ENCODE results near the gene JADE2. TPM values are rescaled to one million over a fixed set of nuclear protein-coding genes. Genes with fewer than 3 reads are reported as not detected.
A peak's percentile ranks its signal among the peaks of the same experiment; 100 is the strongest.

The JADE2 gene
- polyA plus RNA-seq, 3 donors, result 2.1 to 10.2 (median 3.1) TPM

DNA sequence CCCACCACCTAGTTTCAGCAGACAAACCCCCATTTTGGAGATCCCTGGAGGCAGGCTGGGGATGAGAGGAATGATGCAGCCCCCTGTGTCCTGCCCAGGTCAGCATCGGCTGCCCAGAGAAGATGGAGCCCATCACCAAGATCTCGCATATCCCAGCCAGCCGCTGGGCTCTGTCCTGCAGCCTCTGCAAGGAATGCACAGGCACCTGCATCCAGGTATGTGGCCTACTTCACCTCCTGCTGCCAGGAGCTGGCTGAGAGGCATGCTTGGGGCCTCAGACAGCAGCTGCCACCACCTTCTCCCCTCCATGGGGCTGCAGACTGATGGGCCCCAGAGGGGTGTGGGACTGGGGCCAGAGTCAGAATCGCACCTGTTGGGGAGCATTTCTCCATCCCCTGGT, 38.9 kb downstream of the JADE2 start:
- no peaks in the 10 kb centered on the region for H3K9me3 Mint-ChIP-seq
- Histone ChIP-seq H3K36me3 (replicated peaks in 1 of 2; ENCODE audit: control insufficient read depth in 1 of 2, insufficient read depth in 2 of 2, low read length in 2 of 2) (peaks cover 51 to 83% of the 10 kb centered on the region in 2 donors), H3K9ac (ENCODE audit: insufficient read depth, low read length, poor library complexity, severe bottlenecking) (no peak overlapping the region), H3K4me3 (replicated peaks in 1 of 3; ENCODE audit: low read depth in 2 of 3, low read length in 3 of 3) (no peak overlapping the region), H3K9me3 (replicated peaks in 1 of 2; ENCODE audit: control insufficient read depth in 1 of 2, insufficient read depth in 1 of 2, low read length in 2 of 2) (no peaks in the 10 kb centered on the region), H3K4me2 (replicated peaks; ENCODE audit: extremely low read depth, low read length, poor library complexity, severe bottlenecking) (no peak overlapping the region), H3K27ac (ENCODE audit: low read depth in 1 of 2, low read length in 2 of 2) (no peak overlapping the region), H4K20me1 (ENCODE audit: insufficient read depth, low read length) (peaks cover 6% of the 10 kb centered on the region), H2AFZ (ENCODE audit: insufficient read depth, low read depth, low read length, poor library complexity, severe bottlenecking) (no peak overlapping the region), H3K4me1 (ENCODE audit: control insufficient read depth in 1 of 2, insufficient read depth in 2 of 2, low read length in 2 of 2) (peaks cover 17 to 21% of the 10 kb centered on the region in 2 donors), H3K79me2 (ENCODE audit: insufficient read depth, low read length) (no peaks in the 10 kb centered on the region), H3K27me3 (ENCODE audit: control insufficient read depth in 2 of 2, insufficient read depth in 2 of 2, low read length in 2 of 2) (no peaks in the 10 kb centered on the region)
- no peak overlapping the region for H3K4me3 Mint-ChIP-seq
- H3K27ac Mint-ChIP-seq, result peak overlapping the region in 2 of 7 donors; percentile 13 to 42
- DNase-seq, result no peak
- WGBS (ENCODE audit: insufficient coverage), result 97% methylated on average over 3 of the region's 4 CpGs
- TF ChIP-seq, protein P1, sequence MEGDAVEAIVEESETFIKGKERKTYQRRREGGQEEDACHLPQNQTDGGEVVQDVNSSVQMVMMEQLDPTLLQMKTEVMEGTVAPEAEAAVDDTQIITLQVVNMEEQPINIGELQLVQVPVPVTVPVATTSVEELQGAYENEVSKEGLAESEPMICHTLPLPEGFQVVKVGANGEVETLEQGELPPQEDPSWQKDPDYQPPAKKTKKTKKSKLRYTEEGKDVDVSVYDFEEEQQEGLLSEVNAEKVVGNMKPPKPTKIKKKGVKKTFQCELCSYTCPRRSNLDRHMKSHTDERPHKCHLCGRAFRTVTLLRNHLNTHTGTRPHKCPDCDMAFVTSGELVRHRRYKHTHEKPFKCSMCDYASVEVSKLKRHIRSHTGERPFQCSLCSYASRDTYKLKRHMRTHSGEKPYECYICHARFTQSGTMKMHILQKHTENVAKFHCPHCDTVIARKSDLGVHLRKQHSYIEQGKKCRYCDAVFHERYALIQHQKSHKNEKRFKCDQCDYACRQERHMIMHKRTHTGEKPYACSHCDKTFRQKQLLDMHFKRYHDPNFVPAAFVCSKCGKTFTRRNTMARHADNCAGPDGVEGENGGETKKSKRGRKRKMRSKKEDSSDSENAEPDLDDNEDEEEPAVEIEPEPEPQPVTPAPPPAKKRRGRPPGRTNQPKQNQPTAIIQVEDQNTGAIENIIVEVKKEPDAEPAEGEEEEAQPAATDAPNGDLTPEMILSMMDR (IDR thresholded peaks at IDR 0.05), result no peak
- intact Hi-C loops (cut with micrococcal nuclease), result no loop called here
- H3K36me3 Mint-ChIP-seq, result peaks cover 63 to 69% of the 10 kb centered on the region in 2 donors
- peaks cover 18% of the 10 kb centered on the region for H3K4me1 Mint-ChIP-seq
- peaks cover 0 to 2% (median 0%) of the 10 kb centered on the region in 3 donors for H3K27me3 Mint-ChIP-seq (ENCODE audit: low read depth in 3 of 3)

DNA sequence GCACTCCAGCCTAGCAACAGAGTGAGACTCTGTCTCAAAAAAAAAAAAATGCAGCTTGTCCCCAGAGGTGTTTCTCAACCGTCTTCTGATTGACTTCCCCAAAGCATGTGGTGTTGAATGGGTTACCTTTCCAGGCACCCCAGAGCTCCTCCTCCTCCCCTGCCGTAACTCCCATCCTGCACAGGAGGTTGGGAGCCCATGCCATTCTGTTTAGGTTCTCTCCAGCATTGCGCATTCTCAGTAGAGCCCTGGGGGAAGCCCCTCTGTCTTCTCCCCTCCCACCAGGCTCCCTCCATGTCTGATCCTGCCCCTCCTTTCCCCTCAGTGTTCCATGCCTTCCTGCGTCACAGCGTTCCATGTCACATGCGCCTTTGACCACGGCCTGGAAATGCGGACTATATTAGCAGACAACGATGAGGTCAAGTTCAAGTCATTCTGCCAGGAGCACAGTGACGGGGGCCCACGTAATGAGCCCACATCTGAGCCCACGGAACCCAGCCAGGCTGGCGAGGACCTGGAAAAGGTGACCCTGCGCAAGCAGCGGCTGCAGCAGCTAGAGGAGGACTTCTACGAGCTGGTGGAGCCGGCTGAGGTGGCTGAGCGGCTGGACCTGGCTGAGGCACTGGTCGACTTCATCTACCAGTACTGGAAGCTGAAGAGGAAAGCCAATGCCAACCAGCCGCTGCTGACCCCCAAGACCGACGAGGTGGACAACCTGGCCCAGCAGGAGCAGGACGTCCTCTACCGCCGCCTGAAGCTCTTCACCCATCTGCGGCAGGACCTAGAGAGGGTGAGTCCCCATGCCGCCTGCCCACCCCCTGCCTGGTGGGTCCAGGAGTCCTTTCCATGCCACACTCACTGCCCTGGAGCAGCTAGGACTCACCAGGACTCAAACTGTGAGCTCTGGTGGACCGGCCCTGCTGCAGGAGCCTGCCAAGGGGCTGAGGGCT, 40.6 kb downstream of the JADE2 start:
- H3K79me2 ChIP-seq (ENCODE audit: insufficient read depth, low read length), result no peaks in the 10 kb centered on the region
- TF ChIP-seq, protein P1 (IDR thresholded peaks at IDR 0.05), result no peak
- WGBS (ENCODE audit: insufficient coverage), result 95% methylated on average over 25 of the region's 28 CpGs
- H3K27me3 Mint-ChIP-seq (ENCODE audit: low read depth in 3 of 3), result peaks cover 0 to 6% (median 2%) of the 10 kb centered on the region in 3 donors
- H3K36me3 ChIP-seq (replicated peaks in 1 of 2; ENCODE audit: control insufficient read depth in 1 of 2, insufficient read depth in 2 of 2, low read length in 2 of 2), result peaks cover 42 to 83% of the 10 kb centered on the region in 2 donors
- no peaks in the 10 kb centered on the region for H3K27me3 ChIP-seq (ENCODE audit: control insufficient read depth in 2 of 2, insufficient read depth in 2 of 2, low read length in 2 of 2)
- peak overlapping the region in 4 of 7 donors; percentile 15 to 54 (median 32) for H3K27ac Mint-ChIP-seq
- H3K4me2 ChIP-seq (replicated peaks; ENCODE audit: extremely low read depth, low read length, poor library complexity, severe bottlenecking), result no peak overlapping the region
- H3K4me3 Mint-ChIP-seq, result no peak overlapping the region
- no peak overlapping the region for H3K9ac ChIP-seq (ENCODE audit: insufficient read depth, low read length, poor library complexity, severe bottlenecking)
- H3K4me1 ChIP-seq (ENCODE audit: control insufficient read depth in 1 of 2, insufficient read depth in 2 of 2, low read length in 2 of 2), result peaks cover 17 to 21% of the 10 kb centered on the region in 2 donors
- no peak overlapping the region for H2AFZ ChIP-seq (ENCODE audit: insufficient read depth, low read depth, low read length, poor library complexity, severe bottlenecking)
- peaks cover 6% of the 10 kb centered on the region for H4K20me1 ChIP-seq (ENCODE audit: insufficient read depth, low read length)
- no peaks in the 10 kb centered on the region for H3K9me3 ChIP-seq (replicated peaks in 1 of 2; ENCODE audit: control insufficient read depth in 1 of 2, insufficient read depth in 1 of 2, low read length in 2 of 2)
- H3K27ac ChIP-seq (ENCODE audit: low read depth in 1 of 2, low read length in 2 of 2), result no peak overlapping the region
- peaks cover 18% of the 10 kb centered on the region for H3K4me1 Mint-ChIP-seq
- H3K4me3 ChIP-seq (replicated peaks in 1 of 3; ENCODE audit: low read depth in 2 of 3, low read length in 3 of 3), result no peak overlapping the region
- H3K9me3 Mint-ChIP-seq, result no peaks in the 10 kb centered on the region
- DNase-seq, result no peak
- H3K36me3 Mint-ChIP-seq, result peaks cover 60 to 64% of the 10 kb centered on the region in 2 donors
- intact Hi-C loops (cut with micrococcal nuclease), result no loop called here
